ENCODE data around the gene YARS2. TPM values are rescaled to one million over a fixed set of nuclear protein-coding genes. Genes with fewer than 3 reads are reported as not detected.

The YARS2 gene
- total RNA-seq = 28.4 and 30.6 TPM in 2 replicates

DNA sequence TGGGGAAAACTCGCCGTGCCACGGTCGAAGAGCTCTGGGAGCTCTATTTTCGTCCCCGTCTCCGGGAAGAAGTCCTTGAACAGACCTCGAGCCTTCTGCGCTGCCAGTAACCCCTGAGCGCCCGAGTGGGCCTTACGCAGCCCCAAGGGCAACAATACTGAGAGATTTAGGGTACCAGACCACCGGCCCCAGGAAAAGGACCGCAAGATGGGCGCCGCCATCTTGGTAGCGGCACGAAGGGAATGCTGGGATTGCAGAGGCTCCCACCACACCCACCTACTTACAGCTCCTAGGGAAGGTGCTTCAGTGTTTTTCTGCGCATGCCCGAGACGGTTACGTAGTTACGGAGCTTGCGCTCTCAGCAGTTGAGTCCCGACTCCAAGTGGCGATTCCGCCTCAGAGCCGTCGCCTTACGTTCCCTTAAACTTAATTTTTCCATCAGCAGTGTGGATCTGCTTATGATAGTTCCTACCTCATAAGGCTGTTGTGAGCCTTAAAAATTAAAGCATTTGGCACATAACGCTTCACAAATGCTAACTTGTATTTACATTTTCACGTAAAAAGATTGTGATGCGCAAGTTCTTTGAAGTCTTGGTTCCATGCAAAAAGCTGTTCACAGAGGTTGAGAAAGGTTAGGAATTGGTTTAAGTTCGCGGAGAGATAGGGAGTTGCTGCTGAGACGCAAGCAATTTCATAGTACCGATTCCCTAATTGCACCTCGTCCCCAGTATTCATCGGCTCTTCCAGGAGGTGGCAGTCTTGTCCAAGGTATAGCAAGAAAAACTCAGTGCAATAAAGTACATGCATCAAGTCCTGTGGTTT lies at the start of gene YARS2:
Gene YARS2 (minus strand): TSS at position 244 of the 822 bp plus-strand sequence. CDS start 23 bp downstream, at position 221.

Other genes starting within 250 kb of the YARS2 start
- gene DNM1L, start 76.6 kb downstream of the YARS2 start, total RNA-seq = 47.7 and 48.3 TPM in 2 replicates
- gene PKP2, start 140.9 kb upstream of the YARS2 start, total RNA-seq = 0.67 and 1.2 TPM in 2 replicates

Data from bronchus fibroblast of lung (primary cell).